GM13976 (cell line): ENCODE measurements around the gene CLEC16A.
A peak's percentile ranks its signal among the peaks of the same experiment; 100 is the strongest.
"Not testable (repeated sequence)": the region's sequence is repeated elsewhere in the genome, so short reads cannot be mapped to it uniquely, and the experiment has no call there.

ENCODE experiments used
- DNase-seq: peaks from one replicate; pipeline ENCODE4 v3.0.0; 2012; ENCODE audit warnings: low spot score
- CTCF ChIP-seq: IDR thresholded peaks from 2 replicates; pipeline ENCODE4 v1.5.1; 2012; ENCODE audit warnings: borderline replicate concordance, mild to moderate bottlenecking; ENCODE audit not compliant: insufficient read depth; ENCODE audit errors: extremely low read depth, missing control alignments, control extremely low read depth
- in situ Hi-C: fragments of 300-500 bp; cut with MboI; formaldehyde crosslinking; loops from one replicate; pipeline ENCODE4 v1.12.0; 2022; ENCODE audit warnings: low sequenced_read_pairs, mixed read lengths, inconsistent platforms; ENCODE audit not compliant: unreplicated experiment

Gene CLEC16A

GRCh38 chr16:10959161-10959560 is 14.8 kb downstream of the CLEC16A start:
- in situ Hi-C loops = loop anchor here (10.0 to 25.0 kb wide), 4 partner anchors 416 to 853 kb away; a partner anchor contains a TSS
- no peak for TF ChIP-seq CTCF
- DNase-seq = no peak

- no peak for DNase-seq
- in situ Hi-C loops = loop anchor here (10.0 to 25.0 kb wide), 4 partner anchors 294 to 851 kb away; partner anchors contain the start of gene SOCS1
- TF ChIP-seq CTCF = no peak
Observed at GRCh38 chr16:10961231-10961630, 16.9 kb downstream of the CLEC16A start.

- peak; percentile 71 for DNase-seq
- in situ Hi-C loops = loop anchor here (10.0 to 25.0 kb wide), 4 partner anchors 291 to 848 kb away; partner anchors contain the start of gene SOCS1
- peak; percentile 93 for TF ChIP-seq CTCF
Observed at GRCh38 chr16:10964039-10964890, 19.9 kb downstream of the CLEC16A start.

- in situ Hi-C loops = loop anchor here (10.0 to 25.0 kb wide), 4 partner anchors 290 to 847 kb away; partner anchors contain the start of gene SOCS1
- DNase-seq = peak; percentile 61
- TF ChIP-seq CTCF = no peak
Observed at GRCh38 chr16:10964891-10965326, 20.5 kb downstream of the CLEC16A start.

- in situ Hi-C loops = loop anchor here (10.0 to 25.0 kb wide), 4 partner anchors 289 to 847 kb away; partner anchors contain the start of gene SOCS1
- peak; percentile 69 for DNase-seq
- TF ChIP-seq CTCF = no peak
Observed at GRCh38 chr16:10965440-10966061, 21.2 kb downstream of the CLEC16A start.

- in situ Hi-C loops = loop anchor here (10.0 to 25.0 kb wide), 4 partner anchors 289 to 846 kb away; partner anchors contain the start of gene SOCS1
- no peak for DNase-seq
- TF ChIP-seq CTCF = no peak
Observed at GRCh38 chr16:10966129-10966528, 21.8 kb downstream of the CLEC16A start.

GRCh38 chr16:10966559-10966958 is 22.2 kb downstream of the CLEC16A start:
- DNase-seq = not testable (repeated sequence)
- in situ Hi-C loops = loop anchor here (10.0 to 25.0 kb wide), 4 partner anchors 288 to 846 kb away; partner anchors contain the start of gene SOCS1
